Body of pancreas (tissue), 4 donors: ENCODE results near the gene SENP3. TPM values are rescaled to one million over a fixed set of nuclear protein-coding genes. Genes with fewer than 3 reads are reported as not detected.

Experiments
- ATAC-seq: fragments of 150-250 bp; one replicate; pipeline ENCODE4 v1.9.1; 2016
- DNase-seq, 4 donors: peaks; one replicate each; pipeline ENCODE4 v3.0.0-alpha.2; 2019
- H3K27ac ChIP-seq, 4 donors: fragments of 200-600 bp; sonication (generic); 1 replicate in 3 of 4; 2 replicates in 1 of 4; pipeline versions ENCODE4 v1.5.1 to v1.6.1; 2016 to 2019; ENCODE audit warnings: mild to moderate bottlenecking in 1 of 4, mixed read lengths in 1 of 4, moderate library complexity in 1 of 4
- H3K27me3 ChIP-seq, 2 donors: fragments of 200-600 bp; sonication (generic); one replicate each; pipeline ENCODE4 v1.6.0; 2016; ENCODE audit warnings: mild to moderate bottlenecking in 1 of 2
- H3K36me3 ChIP-seq, 2 donors: fragments of 200-600 bp; sonication (generic); replicated peaks in 1 of 2; 2 replicates each; pipeline ENCODE4 v1.5.1; 2016; ENCODE audit warnings: low read depth in 2 of 2; ENCODE audit not compliant: insufficient read depth in 1 of 2
- H3K4me1 ChIP-seq: fragments of 200-600 bp; sonication (generic); one replicate; pipeline ENCODE4 v1.6.0; 2016
- H3K4me3 ChIP-seq, 2 donors: fragments of 200-600 bp; sonication (generic); 1 replicate in 1 of 2; 2 replicates in 1 of 2; pipeline ENCODE4 v1.5.1; 2016 to 2019
- H3K9me3 ChIP-seq, 3 donors: fragments of 200-600 bp; sonication (generic); 1 replicate in 2 of 3; 2 replicates in 1 of 3; pipeline ENCODE4 v1.5.1; 2016
- CTCF ChIP-seq, 7 experiments: fragments of 450-650 bp in 4 of 7; fragments of 200-600 bp in 3 of 7; sonication (generic) in 3 of 7; IDR thresholded peaks; one replicate each; pipeline ENCODE4 v1.5.1; 2016 to 2019; ENCODE audit warnings: antibody characterized with exemption in 7 of 7
- POLR2A ChIP-seq, 3 donors: fragments of 450-650 bp; IDR thresholded peaks; one replicate each; pipeline ENCODE4 v1.6.1; 2016; ENCODE audit warnings: antibody characterized with exemption in 3 of 3, mild to moderate bottlenecking in 2 of 3
- WGBS, 2 donors: methylation state at CpG; one replicate each; pipeline ENCODE4 v1.1.5; 2017; 5-methylcytosine and 5-hydroxymethylcytosine counted together
- intact Hi-C: fragments of 100-400 bp; cut with DNase I; formaldehyde crosslinking; loops from one replicate; pipeline ENCODE4 v1.15.1; 2023
- total RNA-seq, 2 donors: library from RNA; depleted of rRNA; stranded (reverse); fragments of >200 nt; gene quantifications; one replicate each; pipeline ENCODE4 v1.1.0, GENCODE V29; 2016

SENP3 gene
- total RNA-seq, 2 donors from 2014 or later = 25.7 to 28.0 TPM

- Histone ChIP-seq H3K4me1 (peaks cover 21% of the 10 kb centered on the region), H3K27ac (peak overlapping the region in 1 of 4 donors; percentile 25), H3K36me3 (no peaks in the 10 kb centered on the region), H3K4me3 (no peak overlapping the region), H3K9me3 (no peaks in the 10 kb centered on the region), H3K27me3 (no peaks in the 10 kb centered on the region)
- ATAC-seq (no peak), DNase-seq (peak in 1 of 4 donors; percentile 47)
- intact Hi-C loops = no loop called here
- TF ChIP-seq POLR2A (IDR thresholded peaks at IDR 0.05) (peak in 1 of 3 donors; percentile 42), CTCF (IDR thresholded peaks at IDR 0.05) (no peak)
- whole genome bisulfite sequencing, 2 donors = 74 to 85% methylated on average over 6 of the region's 6 CpGs
Measured at GRCh38 chr17:7552621-7553051, 9.1 kb upstream of the SENP3 start.

GRCh38 chr17:7553356-7553755 is 8.4 kb upstream of the SENP3 start:
- DNase-seq (no peak), ATAC-seq (no peak)
- Histone ChIP-seq H3K4me3 (no peak overlapping the region), H3K27me3 (no peaks in the 10 kb centered on the region), H3K36me3 (no peaks in the 10 kb centered on the region), H3K9me3 (no peaks in the 10 kb centered on the region), H3K27ac (peak overlapping the region in 1 of 4 donors; percentile 64), H3K4me1 (peaks cover 25% of the 10 kb centered on the region)
- 100% methylated on average over 1 of the region's 1 CpG for WGBS, 2 donors
- TF ChIP-seq CTCF (IDR thresholded peaks at IDR 0.05) (no peak), POLR2A (IDR thresholded peaks at IDR 0.05) (no peak)
- intact Hi-C loops = no loop called here

- H3K27ac ChIP-seq = no peak overlapping the region
- peaks cover 32% of the 10 kb centered on the region for H3K4me1 ChIP-seq
- no peaks in the 10 kb centered on the region for H3K36me3 ChIP-seq
- DNase-seq (no peak), ATAC-seq (no peak)
- H3K4me3 ChIP-seq = no peak overlapping the region
- 68 to 80% methylated on average over 10 of the region's 10 CpGs for WGBS, 2 donors
- no peak for TF ChIP-seq CTCF (IDR thresholded peaks at IDR 0.05)
- no peak for TF ChIP-seq POLR2A (IDR thresholded peaks at IDR 0.05)
- H3K9me3 ChIP-seq = no peaks in the 10 kb centered on the region
- intact Hi-C loops = no loop called here
- H3K27me3 ChIP-seq = no peaks in the 10 kb centered on the region
Measured at GRCh38 chr17:7555320-7555948, 6.3 kb upstream of the SENP3 start.

GRCh38 chr17:7556627-7557026 is 5.1 kb upstream of the SENP3 start:
- ATAC-seq (no peak), DNase-seq (no peak)
- no peak overlapping the region for H3K27ac ChIP-seq
- H3K36me3 ChIP-seq = no peaks in the 10 kb centered on the region
- intact Hi-C loops = no loop called here
- peaks cover 37% of the 10 kb centered on the region for H3K4me1 ChIP-seq
- TF ChIP-seq CTCF (IDR thresholded peaks at IDR 0.05) (no peak), POLR2A (IDR thresholded peaks at IDR 0.05) (no peak)
- no peaks in the 10 kb centered on the region for H3K27me3 ChIP-seq
- H3K4me3 ChIP-seq = no peak overlapping the region
- no peaks in the 10 kb centered on the region for H3K9me3 ChIP-seq
- 64 to 70% methylated on average over 8 to 12 of the region's 12 CpGs for WGBS, 2 donors
